Neural progenitor cell (in vitro differentiated cells): Measurements from ENCODE around the gene ENPP7.

Experiments
- CTCF ChIP-seq: fragments of 200-600 bp; sonication (generic); IDR thresholded peaks from 2 replicates; pipeline ENCODE4 v1.5.1; 2017; ENCODE audit warnings: antibody characterized with exemption, mild to moderate bottlenecking
- EZH2phosphoT487 ChIP-seq: fragments of 200-600 bp; sonication (generic); IDR thresholded peaks from 2 replicates; pipeline ENCODE4 v1.6.1; 2017; ENCODE audit warnings: antibody characterized with exemption

GRCh38 chr17:79684132-79684985 is 46.4 kb upstream of the ENPP7 start:
- TF ChIP-seq CTCF (no peak), EZH2phosphoT487 (no peak)
